ENCODE measurements around the gene PSMF1. TPM values are rescaled to one million over a fixed set of nuclear protein-coding genes. Genes with fewer than 3 reads are reported as not detected.
A peak's percentile ranks its signal among the peaks of the same experiment; 100 is the strongest.

Gene PSMF1
- total RNA-seq, 1 donor from 2014 or later = 17.2 TPM

- H3K27ac ChIP-seq (ENCODE audit: low read depth, low read length) = no peak overlapping the region
- no peaks in the 10 kb centered on the region for H3K36me3 ChIP-seq (ENCODE audit: control insufficient read depth in 3 of 3, insufficient read depth in 3 of 3, low read length in 3 of 3)
- peak overlapping the region in 1 of 3 donors; percentile 40 for H3K4me3 ChIP-seq (ENCODE audit: low read length in 3 of 3)
- peaks cover 5 to 14% (median 11%) of the 10 kb centered on the region in 3 donors for H3K4me1 ChIP-seq (ENCODE audit: control insufficient read depth in 3 of 3, insufficient read depth in 3 of 3, low read length in 3 of 3)
- no peak overlapping the region for H3K9ac ChIP-seq (ENCODE audit: low read depth in 1 of 3, low read length in 3 of 3)
- H3K27me3 ChIP-seq (ENCODE audit: control insufficient read depth in 3 of 3, insufficient read depth in 3 of 3, low read length in 3 of 3) = peaks cover 15 to 30% (median 23%) of the 10 kb centered on the region in 3 donors
- no peaks in the 10 kb centered on the region for H3K9me3 ChIP-seq (ENCODE audit: control insufficient read depth in 3 of 3, low read length in 3 of 3)
These were observed 66.9 kb downstream of the PSMF1 start for GRCh38 chr20:1185316-1185741.

- H3K9ac ChIP-seq (ENCODE audit: low read depth in 1 of 3, low read length in 3 of 3) = no peak overlapping the region
- no peaks in the 10 kb centered on the region for H3K9me3 ChIP-seq (ENCODE audit: control insufficient read depth in 3 of 3, low read length in 3 of 3)
- peaks cover 15 to 30% (median 23%) of the 10 kb centered on the region in 3 donors for H3K27me3 ChIP-seq (ENCODE audit: control insufficient read depth in 3 of 3, insufficient read depth in 3 of 3, low read length in 3 of 3)
- no peaks in the 10 kb centered on the region for H3K36me3 ChIP-seq (ENCODE audit: control insufficient read depth in 3 of 3, insufficient read depth in 3 of 3, low read length in 3 of 3)
- H3K27ac ChIP-seq (ENCODE audit: low read depth, low read length) = no peak overlapping the region
- H3K4me3 ChIP-seq (ENCODE audit: low read length in 3 of 3) = no peak overlapping the region
- peaks cover 5 to 14% (median 11%) of the 10 kb centered on the region in 3 donors for H3K4me1 ChIP-seq (ENCODE audit: control insufficient read depth in 3 of 3, insufficient read depth in 3 of 3, low read length in 3 of 3)
These were observed 67.5 kb downstream of the PSMF1 start for GRCh38 chr20:1185790-1186334.

GRCh38 chr20:1186367-1186991, 68.1 kb downstream of the PSMF1 start:
- Histone ChIP-seq H3K4me3 (ENCODE audit: low read length in 3 of 3) (no peak overlapping the region), H3K27ac (ENCODE audit: low read depth, low read length) (no peak overlapping the region), H3K9me3 (ENCODE audit: control insufficient read depth in 3 of 3, low read length in 3 of 3) (no peaks in the 10 kb centered on the region), H3K36me3 (ENCODE audit: control insufficient read depth in 3 of 3, insufficient read depth in 3 of 3, low read length in 3 of 3) (no peaks in the 10 kb centered on the region), H3K4me1 (ENCODE audit: control insufficient read depth in 3 of 3, insufficient read depth in 3 of 3, low read length in 3 of 3) (peaks cover 5 to 14% (median 11%) of the 10 kb centered on the region in 3 donors), H3K9ac (ENCODE audit: low read depth in 1 of 3, low read length in 3 of 3) (no peak overlapping the region), H3K27me3 (ENCODE audit: control insufficient read depth in 3 of 3, insufficient read depth in 3 of 3, low read length in 3 of 3) (peaks cover 15 to 30% (median 23%) of the 10 kb centered on the region in 3 donors)

GRCh38 chr20:1187605-1188171, 69.3 kb downstream of the PSMF1 start:
- peaks cover 15 to 26% (median 23%) of the 10 kb centered on the region in 3 donors for H3K27me3 ChIP-seq (ENCODE audit: control insufficient read depth in 3 of 3, insufficient read depth in 3 of 3, low read length in 3 of 3)
- H3K4me1 ChIP-seq (ENCODE audit: control insufficient read depth in 3 of 3, insufficient read depth in 3 of 3, low read length in 3 of 3) = peaks cover 5 to 14% (median 8%) of the 10 kb centered on the region in 3 donors
- no peak overlapping the region for H3K9ac ChIP-seq (ENCODE audit: low read depth in 1 of 3, low read length in 3 of 3)
- no peak overlapping the region for H3K27ac ChIP-seq (ENCODE audit: low read depth, low read length)
- no peak overlapping the region for H3K4me3 ChIP-seq (ENCODE audit: low read length in 3 of 3)
- no peaks in the 10 kb centered on the region for H3K9me3 ChIP-seq (ENCODE audit: control insufficient read depth in 3 of 3, low read length in 3 of 3)
- H3K36me3 ChIP-seq (ENCODE audit: control insufficient read depth in 3 of 3, insufficient read depth in 3 of 3, low read length in 3 of 3) = no peaks in the 10 kb centered on the region

GRCh38 chr20:1188347-1188746, 69.9 kb downstream of the PSMF1 start:
- Histone ChIP-seq H3K9ac (ENCODE audit: low read depth in 1 of 3, low read length in 3 of 3) (no peak overlapping the region), H3K36me3 (ENCODE audit: control insufficient read depth in 3 of 3, insufficient read depth in 3 of 3, low read length in 3 of 3) (no peaks in the 10 kb centered on the region), H3K4me3 (ENCODE audit: low read length in 3 of 3) (no peak overlapping the region), H3K27ac (ENCODE audit: low read depth, low read length) (no peak overlapping the region), H3K27me3 (ENCODE audit: control insufficient read depth in 3 of 3, insufficient read depth in 3 of 3, low read length in 3 of 3) (peaks cover 15 to 23% (median 20%) of the 10 kb centered on the region in 3 donors), H3K4me1 (ENCODE audit: control insufficient read depth in 3 of 3, insufficient read depth in 3 of 3, low read length in 3 of 3) (peaks cover 5 to 14% (median 8%) of the 10 kb centered on the region in 3 donors), H3K9me3 (ENCODE audit: control insufficient read depth in 3 of 3, low read length in 3 of 3) (no peaks in the 10 kb centered on the region)

GRCh38 chr20:1189827-1190226, 71.4 kb downstream of the PSMF1 start:
- peaks cover 0 to 2% (median 0%) of the 10 kb centered on the region in 3 donors for H3K36me3 ChIP-seq (ENCODE audit: control insufficient read depth in 3 of 3, insufficient read depth in 3 of 3, low read length in 3 of 3)
- H3K4me3 ChIP-seq (ENCODE audit: low read length in 3 of 3) = no peak overlapping the region
- H3K4me1 ChIP-seq (ENCODE audit: control insufficient read depth in 3 of 3, insufficient read depth in 3 of 3, low read length in 3 of 3) = peaks cover 0 to 10% (median 5%) of the 10 kb centered on the region in 3 donors
- H3K27ac ChIP-seq (ENCODE audit: low read depth, low read length) = no peak overlapping the region
- H3K9ac ChIP-seq (ENCODE audit: low read depth in 1 of 3, low read length in 3 of 3) = no peak overlapping the region
- peaks cover 6 to 10% (median 8%) of the 10 kb centered on the region in 3 donors for H3K27me3 ChIP-seq (ENCODE audit: control insufficient read depth in 3 of 3, insufficient read depth in 3 of 3, low read length in 3 of 3)
- no peaks in the 10 kb centered on the region for H3K9me3 ChIP-seq (ENCODE audit: control insufficient read depth in 3 of 3, low read length in 3 of 3)

GRCh38 chr20:1190847-1191246, 72.4 kb downstream of the PSMF1 start:
- Histone ChIP-seq H3K36me3 (ENCODE audit: control insufficient read depth in 3 of 3, insufficient read depth in 3 of 3, low read length in 3 of 3) (peaks cover 0 to 2% (median 0%) of the 10 kb centered on the region in 3 donors), H3K27me3 (ENCODE audit: control insufficient read depth in 3 of 3, insufficient read depth in 3 of 3, low read length in 3 of 3) (peaks cover 5 to 9% (median 6%) of the 10 kb centered on the region in 3 donors), H3K9me3 (ENCODE audit: control insufficient read depth in 3 of 3, low read length in 3 of 3) (no peaks in the 10 kb centered on the region), H3K4me3 (ENCODE audit: low read length in 3 of 3) (no peak overlapping the region), H3K9ac (ENCODE audit: low read depth in 1 of 3, low read length in 3 of 3) (no peak overlapping the region), H3K27ac (ENCODE audit: low read depth, low read length) (no peak overlapping the region), H3K4me1 (ENCODE audit: control insufficient read depth in 3 of 3, insufficient read depth in 3 of 3, low read length in 3 of 3) (peaks cover 0 to 10% (median 5%) of the 10 kb centered on the region in 3 donors)

GRCh38 chr20:1191299-1191698, 72.9 kb downstream of the PSMF1 start:
- peaks cover 3 to 5% (median 4%) of the 10 kb centered on the region in 3 donors for H3K27me3 ChIP-seq (ENCODE audit: control insufficient read depth in 3 of 3, insufficient read depth in 3 of 3, low read length in 3 of 3)
- no peak overlapping the region for H3K9ac ChIP-seq (ENCODE audit: low read depth in 1 of 3, low read length in 3 of 3)
- peaks cover 0 to 2% (median 0%) of the 10 kb centered on the region in 3 donors for H3K36me3 ChIP-seq (ENCODE audit: control insufficient read depth in 3 of 3, insufficient read depth in 3 of 3, low read length in 3 of 3)
- H3K4me3 ChIP-seq (ENCODE audit: low read length in 3 of 3) = no peak overlapping the region
- no peaks in the 10 kb centered on the region for H3K9me3 ChIP-seq (ENCODE audit: control insufficient read depth in 3 of 3, low read length in 3 of 3)
- no peak overlapping the region for H3K27ac ChIP-seq (ENCODE audit: low read depth, low read length)
- peaks cover 0 to 8% (median 4%) of the 10 kb centered on the region in 3 donors for H3K4me1 ChIP-seq (ENCODE audit: control insufficient read depth in 3 of 3, insufficient read depth in 3 of 3, low read length in 3 of 3)

- Histone ChIP-seq H3K27me3 (ENCODE audit: control insufficient read depth in 3 of 3, insufficient read depth in 3 of 3, low read length in 3 of 3) (no peaks in the 10 kb centered on the region), H3K4me3 (ENCODE audit: low read length in 3 of 3) (no peak overlapping the region), H3K9ac (ENCODE audit: low read depth in 1 of 3, low read length in 3 of 3) (no peak overlapping the region), H3K27ac (ENCODE audit: low read depth, low read length) (no peak overlapping the region), H3K36me3 (ENCODE audit: control insufficient read depth in 3 of 3, insufficient read depth in 3 of 3, low read length in 3 of 3) (peaks cover 0 to 2% (median 0%) of the 10 kb centered on the region in 3 donors), H3K4me1 (ENCODE audit: control insufficient read depth in 3 of 3, insufficient read depth in 3 of 3, low read length in 3 of 3) (peaks cover 0 to 1% (median 0%) of the 10 kb centered on the region in 3 donors), H3K9me3 (ENCODE audit: control insufficient read depth in 3 of 3, low read length in 3 of 3) (no peaks in the 10 kb centered on the region)
These were observed 76.8 kb downstream of the PSMF1 start for GRCh38 chr20:1195226-1195625.

- H3K27ac ChIP-seq (ENCODE audit: low read depth, low read length) = no peak overlapping the region
- H3K9ac ChIP-seq (ENCODE audit: low read depth in 1 of 3, low read length in 3 of 3) = no peak overlapping the region
- no peaks in the 10 kb centered on the region for H3K27me3 ChIP-seq (ENCODE audit: control insufficient read depth in 3 of 3, insufficient read depth in 3 of 3, low read length in 3 of 3)
- no peak overlapping the region for H3K4me3 ChIP-seq (ENCODE audit: low read length in 3 of 3)
- H3K4me1 ChIP-seq (ENCODE audit: control insufficient read depth in 3 of 3, insufficient read depth in 3 of 3, low read length in 3 of 3) = peaks cover 0 to 2% (median 0%) of the 10 kb centered on the region in 3 donors
- H3K9me3 ChIP-seq (ENCODE audit: control insufficient read depth in 3 of 3, low read length in 3 of 3) = no peaks in the 10 kb centered on the region
- peaks cover 0 to 2% (median 0%) of the 10 kb centered on the region in 3 donors for H3K36me3 ChIP-seq (ENCODE audit: control insufficient read depth in 3 of 3, insufficient read depth in 3 of 3, low read length in 3 of 3)
These were observed 78.2 kb downstream of the PSMF1 start for GRCh38 chr20:1196634-1197033.

Measured in skeletal muscle tissue (tissue), 4 donors.